ENCODE results near the gene RALY.

RALY gene

DNA sequence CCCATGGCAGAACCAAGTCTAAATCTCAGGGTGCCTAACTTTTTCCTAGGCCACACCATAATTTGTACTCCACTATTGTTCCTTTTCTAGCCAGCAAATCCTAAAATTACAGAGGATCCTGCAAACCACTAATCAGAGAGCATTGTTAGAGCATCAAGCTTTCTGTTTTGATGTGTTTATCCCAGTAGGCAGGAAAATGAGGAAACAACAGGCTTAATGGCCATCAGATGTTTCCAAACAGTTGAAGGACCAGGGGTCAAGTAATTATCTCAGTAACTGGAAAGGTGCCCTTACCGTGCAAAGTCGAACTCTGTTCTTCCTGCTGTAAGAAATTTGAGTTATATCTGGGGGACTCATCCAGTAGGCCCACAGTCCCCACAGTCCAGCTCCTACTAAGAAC lies 58.7 kb downstream of the RALY start:
- no peak for DNase-seq

- no peak for DNase-seq
Measured at GRCh38 chr20:34055290-34055689, 61.6 kb downstream of the RALY start.

GRCh38 chr20:34058831-34059230 lies 65.1 kb downstream of the RALY start:
- DNase-seq, result no peak

DNA sequence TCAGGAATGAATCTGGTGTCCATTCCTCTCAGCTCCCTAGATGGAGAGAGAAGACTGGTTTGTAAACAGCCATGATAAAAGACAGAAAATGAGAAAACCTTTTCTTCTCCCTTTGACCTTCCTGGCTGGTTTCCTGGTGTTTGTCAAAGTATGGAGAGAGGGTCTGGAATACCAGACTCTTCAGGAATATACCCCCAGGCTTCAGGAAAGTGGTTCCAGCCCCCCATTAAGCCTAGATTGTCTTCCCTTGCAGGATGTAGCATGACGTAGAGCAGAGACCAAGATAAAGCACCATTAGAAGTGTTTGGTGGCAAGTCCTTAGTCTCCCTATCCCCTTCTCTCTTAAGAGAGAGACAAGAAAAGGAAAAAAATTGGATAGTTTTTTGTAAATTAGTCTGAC lies 67.3 kb downstream of the RALY start:
- no peak for DNase-seq

- DNase-seq, result no peak
Measured at GRCh38 chr20:34061695-34062094, 68.0 kb downstream of the RALY start.

GRCh38 chr20:34062570-34063482 lies 69.1 kb downstream of the RALY start:
- DNase-seq, result no peak

DNA sequence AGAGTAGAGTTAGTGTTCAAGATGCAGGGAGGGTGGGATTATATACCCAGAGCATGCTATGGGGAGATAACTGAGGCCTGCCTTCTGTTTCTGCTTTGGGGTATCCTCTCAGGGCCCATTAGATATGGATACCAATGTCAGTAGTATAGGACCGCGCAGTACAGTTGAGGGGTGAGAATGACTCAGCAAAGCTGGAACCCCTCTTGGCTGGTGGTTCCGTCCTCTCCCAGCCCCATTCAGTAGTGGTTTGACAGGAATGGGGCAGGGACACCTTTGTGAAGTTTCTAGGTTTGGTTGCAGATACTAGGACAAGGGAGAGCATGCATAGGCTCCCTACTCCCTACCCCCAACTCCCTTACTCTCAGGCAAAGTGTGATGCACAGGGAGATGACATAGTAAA lies 70.6 kb downstream of the RALY start:
- no peak for DNase-seq

DNA sequence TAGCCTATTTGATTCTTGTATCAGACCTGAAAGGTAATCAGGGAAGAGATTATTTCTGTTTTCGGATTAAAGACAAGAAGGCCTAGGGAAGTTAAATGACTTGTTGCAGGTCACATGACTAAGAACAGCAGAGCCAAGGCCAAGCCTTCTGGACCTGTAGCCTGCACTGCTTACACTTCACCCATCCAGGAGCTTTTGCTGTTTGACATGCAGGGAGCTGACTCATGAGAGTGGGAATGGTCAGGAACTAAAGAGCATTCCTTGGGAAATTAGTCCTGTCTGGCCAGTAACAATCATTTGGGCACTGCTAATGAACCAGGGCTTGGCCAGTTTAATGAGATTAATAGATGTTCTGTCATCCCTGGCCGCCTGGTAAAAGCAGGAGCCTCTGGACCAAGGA lies 71.5 kb downstream of the RALY start:
- DNase-seq, result no peak

GRCh38 chr20:34066476-34067090 lies 72.9 kb downstream of the RALY start:
- no peak for DNase-seq

GRCh38 chr20:34068001-34068400 lies 74.3 kb downstream of the RALY start:
- DNase-seq, result no peak

GRCh38 chr20:34069341-34070078 lies 75.8 kb downstream of the RALY start:
- peak; percentile 37 for DNase-seq

DNA sequence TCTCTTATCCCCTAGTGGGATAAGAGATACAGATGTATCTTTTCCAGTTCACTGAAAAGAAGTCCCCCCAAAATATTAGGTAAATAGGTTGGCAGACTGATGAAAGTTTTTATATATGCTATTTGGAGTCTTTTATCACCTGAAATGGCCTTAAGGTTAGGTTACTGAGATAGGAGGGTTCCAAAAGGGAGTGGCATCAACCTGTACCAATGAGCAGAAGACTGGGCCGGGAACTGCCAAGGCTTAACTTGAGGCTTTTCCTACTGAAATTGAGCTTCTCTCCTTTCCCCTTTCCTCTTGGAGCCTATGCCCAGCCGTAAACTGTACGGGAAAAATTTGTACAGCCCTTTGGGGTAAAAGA lies 76.3 kb downstream of the RALY start:
- DNase-seq, result no peak

DNA sequence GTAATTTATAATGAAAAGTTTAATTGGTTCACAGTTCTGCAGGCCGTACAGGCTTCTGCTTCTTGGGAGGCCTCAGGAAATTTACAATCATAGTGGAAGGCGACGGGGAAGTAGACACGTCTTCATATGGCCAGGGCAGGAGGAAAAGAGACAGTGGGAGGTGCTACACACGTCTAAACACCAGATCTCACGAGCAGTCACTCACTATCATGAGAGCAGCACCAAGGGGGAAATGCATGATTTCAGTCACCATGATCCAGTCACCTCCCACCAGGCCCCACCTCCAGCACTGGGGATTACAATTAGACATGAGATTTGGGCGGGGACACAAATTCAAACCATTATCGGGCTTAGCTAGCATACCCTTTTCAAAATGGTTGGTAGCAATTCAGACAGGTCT lies 77.1 kb downstream of the RALY start:
- no peak for DNase-seq

DNA sequence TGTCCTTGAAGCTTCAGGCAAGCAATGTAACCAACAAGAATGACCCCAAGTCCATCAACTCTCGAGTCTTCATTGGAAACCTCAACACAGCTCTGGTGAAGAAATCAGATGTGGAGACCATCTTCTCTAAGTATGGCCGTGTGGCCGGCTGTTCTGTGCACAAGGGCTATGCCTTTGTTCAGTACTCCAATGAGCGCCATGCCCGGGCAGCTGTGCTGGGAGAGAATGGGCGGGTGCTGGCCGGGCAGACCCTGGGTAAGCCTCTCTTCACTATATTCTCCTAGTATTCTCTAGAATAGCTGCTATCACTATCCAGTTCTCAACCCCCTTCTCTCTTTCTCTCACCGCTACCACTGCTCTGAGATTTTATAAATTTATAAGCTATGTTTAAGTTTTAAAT lies 78.4 kb downstream of the RALY start:
- DNase-seq, result no peak

- no peak for DNase-seq
Measured at GRCh38 chr20:34072778-34073177, 79.1 kb downstream of the RALY start.

GRCh38 chr20:34074101-34074760 lies 80.5 kb downstream of the RALY start:
- no peak for DNase-seq

DNA sequence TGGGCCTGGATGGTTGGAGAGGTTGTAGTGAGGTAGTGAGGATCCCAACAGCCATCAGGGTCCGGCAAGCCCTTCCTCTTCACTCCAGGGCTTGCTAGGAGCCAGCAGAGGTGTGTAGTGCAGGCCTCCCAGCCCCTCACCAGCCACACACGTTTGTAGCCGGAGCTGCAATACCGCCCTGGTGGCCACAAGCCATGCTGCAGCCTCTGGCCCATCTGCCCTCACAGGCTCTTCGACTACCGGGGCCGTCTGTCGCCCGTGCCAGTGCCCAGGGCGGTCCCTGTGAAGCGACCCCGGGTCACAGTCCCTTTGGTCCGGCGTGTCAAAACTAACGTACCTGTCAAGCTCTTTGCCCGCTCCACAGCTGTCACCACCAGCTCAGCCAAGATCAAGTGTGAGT lies 81.9 kb downstream of the RALY start:
- no peak for DNase-seq

GRCh38 chr20:34076952-34077351 lies 83.2 kb downstream of the RALY start:
- DNase-seq, result no peak

DNA sequence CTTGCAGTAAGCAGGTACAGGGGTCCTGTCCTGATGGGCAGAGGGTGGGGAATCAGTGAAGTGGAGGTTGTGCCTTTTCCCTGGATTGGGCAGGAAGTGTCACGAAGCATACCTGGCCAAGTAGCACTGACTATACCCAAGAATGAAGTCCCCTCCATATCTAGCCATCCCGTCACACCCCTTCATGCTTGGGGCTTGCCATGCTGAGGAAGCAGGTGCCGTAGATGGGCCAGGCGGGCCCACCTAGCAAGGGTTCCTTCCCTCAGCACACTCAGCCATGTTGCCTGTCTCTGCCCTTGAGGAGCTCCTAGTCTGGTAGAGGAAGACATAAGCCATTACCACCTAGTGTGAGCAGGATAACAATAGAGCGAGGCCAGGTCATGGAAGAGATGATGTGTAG lies 84.8 kb downstream of the RALY start:
- DNase-seq, result no peak

DNA sequence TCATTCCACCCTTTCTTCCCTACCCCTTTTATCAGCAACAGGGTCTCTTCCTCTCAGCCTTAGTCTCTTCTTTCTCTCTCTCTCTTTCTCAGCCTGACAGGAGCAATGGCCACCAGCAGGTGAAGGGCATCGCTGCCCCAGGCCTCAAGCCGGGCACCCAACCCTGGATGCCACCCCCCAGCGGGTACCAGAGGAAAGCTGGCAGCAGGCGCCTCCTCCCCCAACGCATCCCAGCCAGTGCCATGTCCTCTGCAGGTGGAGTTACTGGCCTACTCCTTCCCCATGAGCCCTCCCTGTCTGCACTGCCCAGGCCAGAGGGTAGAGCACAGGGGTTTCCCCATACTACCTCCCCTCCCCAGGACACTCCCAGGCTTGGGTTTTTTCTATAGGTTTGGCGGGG lies 86.1 kb downstream of the RALY start:
- DNase-seq, result no peak

- no peak for DNase-seq
Measured at GRCh38 chr20:34082232-34082887, 88.6 kb downstream of the RALY start.

GRCh38 chr20:34083137-34083536 lies 89.4 kb downstream of the RALY start:
- DNase-seq, result no peak

DNA sequence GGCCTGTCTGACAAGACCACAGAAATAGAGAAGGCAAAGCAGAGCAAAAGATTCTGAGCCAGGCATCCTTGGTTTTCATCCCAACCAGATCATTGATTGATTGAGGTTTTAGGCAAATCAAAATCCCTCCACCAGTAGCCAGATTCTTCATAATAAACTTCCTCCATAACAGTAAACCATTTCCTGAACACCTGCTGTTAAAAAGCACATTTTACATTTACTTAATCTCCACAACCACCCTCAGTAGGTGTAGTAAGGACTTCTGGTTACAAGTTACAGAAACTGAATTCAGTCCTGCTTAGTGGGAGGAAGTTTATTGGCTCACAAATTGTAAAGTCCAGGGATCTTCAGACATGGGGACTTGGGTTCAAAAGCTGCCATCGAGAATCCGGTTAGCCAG lies 90.1 kb downstream of the RALY start:
- DNase-seq, result no peak
